GM19099 (cell line): ENCODE results near the gene ALOX5AP.

Experiments
- POLR2A ChIP-seq: IDR thresholded peaks from 3 replicates; pipeline ENCODE4 v1.6.1; 2011; ENCODE audit warnings: low read depth; ENCODE audit not compliant: insufficient read length; ENCODE audit errors: extremely low read depth

Gene ALOX5AP

GRCh38 chr13:30743319-30744055 lies 8.1 kb downstream of the ALOX5AP start:
- TF ChIP-seq POLR2A: no peak

DNA sequence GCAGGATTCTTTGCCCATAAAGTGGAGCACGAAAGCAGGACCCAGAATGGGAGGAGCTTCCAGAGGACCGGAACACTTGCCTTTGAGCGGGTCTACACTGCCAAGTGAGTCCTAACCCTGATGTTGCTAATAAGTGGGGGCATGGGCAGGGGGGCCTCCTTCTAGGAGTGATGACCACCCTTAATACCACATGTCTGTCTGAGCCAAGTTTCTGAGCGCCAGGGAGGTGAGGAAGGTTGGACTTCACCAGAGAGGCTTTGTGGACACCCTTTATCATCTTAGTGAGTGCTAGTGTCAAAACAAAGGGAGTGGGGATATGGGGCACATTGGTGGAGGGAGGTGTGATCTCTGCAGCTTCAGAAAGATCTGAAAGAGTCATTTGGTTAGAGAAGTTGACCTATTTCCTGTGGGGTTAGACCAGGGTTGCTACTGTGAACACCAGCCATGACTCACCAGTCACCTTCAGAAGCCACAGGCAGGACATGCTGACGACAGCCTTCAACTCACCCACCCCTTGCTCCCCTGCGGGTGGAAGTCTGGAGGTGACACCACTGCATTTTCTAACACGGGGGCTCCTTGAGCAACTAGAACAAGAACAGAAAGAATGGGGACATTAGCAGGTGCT lies 8.8 kb downstream of the ALOX5AP start:
- no peak for TF ChIP-seq POLR2A

- no peak for TF ChIP-seq POLR2A
Observed at GRCh38 chr13:30744681-30745077, 9.3 kb downstream of the ALOX5AP start.

DNA sequence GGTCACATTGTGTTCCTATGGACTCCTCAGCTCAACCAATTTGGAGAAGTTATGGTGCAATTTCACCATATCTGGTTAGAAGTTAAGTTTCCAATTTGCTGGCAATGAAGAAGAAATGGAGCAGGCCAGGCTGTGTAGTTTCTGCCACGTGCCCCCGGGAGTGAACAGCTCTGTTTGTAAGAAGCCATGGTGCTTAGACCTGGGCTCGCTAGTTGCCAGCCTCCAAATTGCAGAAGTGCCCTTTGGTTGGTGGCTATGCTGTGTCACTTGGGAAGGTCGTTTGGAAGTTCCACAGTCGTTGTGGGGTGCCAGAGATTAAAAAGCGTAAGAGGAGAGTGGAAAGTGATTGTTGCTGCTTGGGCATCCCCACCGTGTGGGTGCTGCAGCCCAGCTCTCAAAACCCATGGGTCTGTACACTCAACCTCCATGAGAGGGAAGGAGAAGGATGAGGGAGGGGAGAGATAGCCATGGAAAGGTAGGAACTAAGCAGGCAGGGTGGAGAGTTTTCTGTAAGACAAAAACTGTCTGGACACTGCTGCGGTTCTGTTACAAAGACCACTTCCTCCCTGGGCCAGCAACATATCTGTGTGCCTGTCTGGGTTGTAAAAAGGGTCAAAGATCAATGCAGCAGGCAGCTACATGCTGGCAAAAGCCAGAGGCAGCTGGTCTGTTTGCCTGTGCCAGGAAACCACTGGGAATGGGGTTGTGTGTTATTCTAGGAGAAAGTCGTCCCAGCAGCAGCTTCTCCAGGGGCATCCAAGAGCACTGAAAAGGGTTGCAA lies 10.8 kb downstream of the ALOX5AP start:
- TF ChIP-seq POLR2A: no peak

GRCh38 chr13:30746791-30747190 lies 11.4 kb downstream of the ALOX5AP start:
- TF ChIP-seq POLR2A: no peak

GRCh38 chr13:30748717-30749116 lies 13.4 kb downstream of the ALOX5AP start:
- TF ChIP-seq POLR2A: no peak

DNA sequence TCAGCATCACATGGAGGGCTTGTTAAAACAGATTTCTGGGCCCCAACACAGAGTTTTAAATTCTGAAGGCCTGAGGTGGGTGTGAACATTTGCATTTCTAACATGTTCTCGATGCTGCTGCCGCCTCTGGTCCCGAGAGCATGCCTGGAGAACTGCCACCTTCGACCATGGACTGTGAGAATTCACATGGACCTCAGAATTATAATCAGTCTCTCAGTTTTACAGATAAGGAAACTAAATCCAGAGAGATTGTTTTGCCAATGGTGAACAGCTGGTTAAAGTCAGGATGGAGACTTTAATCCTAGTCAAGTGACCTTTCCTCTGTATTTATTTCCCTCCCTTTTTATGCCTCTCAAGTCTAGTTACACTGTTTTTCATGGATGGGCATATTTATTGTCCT lies 14.7 kb downstream of the ALOX5AP start:
- no peak for TF ChIP-seq POLR2A

- TF ChIP-seq POLR2A: no peak
Observed at GRCh38 chr13:30751183-30751933, 16.0 kb downstream of the ALOX5AP start.

DNA sequence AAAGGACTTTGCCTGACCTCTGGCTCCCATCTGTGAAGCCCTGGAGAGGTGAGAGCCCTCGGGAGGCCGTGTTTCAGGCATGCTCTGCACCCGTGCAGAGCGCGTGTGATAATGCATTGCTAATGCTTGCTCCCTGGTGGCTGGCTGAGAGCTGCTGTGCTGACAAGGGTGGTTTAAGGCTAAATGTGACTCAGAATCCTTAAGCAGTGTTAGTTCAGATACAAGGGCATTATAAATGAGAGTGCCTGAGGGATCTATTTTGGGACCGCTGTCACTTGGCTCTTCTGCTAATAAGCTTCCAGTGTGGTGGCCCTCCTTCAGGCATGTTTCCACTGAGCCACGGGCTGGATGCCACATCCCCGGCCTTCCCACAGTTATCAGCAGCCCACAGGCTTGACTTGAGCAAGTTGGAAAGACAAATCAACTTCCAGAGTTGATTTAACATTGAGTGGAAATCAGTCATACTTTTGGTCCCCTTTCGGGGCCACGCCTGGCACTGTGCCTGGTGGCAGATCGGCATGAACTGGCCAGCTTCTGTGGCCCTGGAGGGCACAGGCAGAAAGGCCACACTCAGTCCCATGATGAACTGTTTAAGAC lies 17.0 kb downstream of the ALOX5AP start:
- TF ChIP-seq POLR2A: no peak

DNA sequence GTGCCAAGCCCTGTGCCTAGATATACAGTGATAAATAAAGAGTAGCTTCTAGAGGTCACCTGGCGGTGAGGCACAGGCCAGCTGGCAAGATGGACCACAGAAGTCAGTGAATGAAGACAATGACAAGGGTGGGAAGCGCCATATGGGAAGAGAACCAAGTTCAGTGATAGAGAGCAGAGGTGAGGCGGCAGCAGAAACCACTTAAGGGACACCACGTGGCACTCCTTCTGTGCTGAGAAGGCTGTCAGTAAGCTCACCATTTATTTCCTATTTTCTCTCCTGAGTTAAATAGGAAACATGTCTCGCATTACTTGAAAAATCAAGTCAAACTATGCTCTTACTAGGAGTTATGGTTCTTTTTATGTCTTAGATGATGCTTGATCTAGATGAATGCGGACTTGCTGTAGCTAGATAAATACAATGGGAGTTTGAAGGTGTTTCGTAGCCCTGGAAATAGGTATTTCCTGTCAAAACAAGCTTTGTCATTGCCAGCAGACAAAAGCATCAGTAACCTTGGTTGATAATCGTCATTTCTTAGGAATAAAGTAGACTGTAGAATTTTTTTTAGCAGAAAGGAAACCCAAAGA lies 17.8 kb downstream of the ALOX5AP start:
- no peak for TF ChIP-seq POLR2A

GRCh38 chr13:30755678-30756077 lies 20.3 kb downstream of the ALOX5AP start:
- TF ChIP-seq POLR2A: no peak

- TF ChIP-seq POLR2A: no peak
Observed at GRCh38 chr13:30757026-30757742, 21.8 kb downstream of the ALOX5AP start.

DNA sequence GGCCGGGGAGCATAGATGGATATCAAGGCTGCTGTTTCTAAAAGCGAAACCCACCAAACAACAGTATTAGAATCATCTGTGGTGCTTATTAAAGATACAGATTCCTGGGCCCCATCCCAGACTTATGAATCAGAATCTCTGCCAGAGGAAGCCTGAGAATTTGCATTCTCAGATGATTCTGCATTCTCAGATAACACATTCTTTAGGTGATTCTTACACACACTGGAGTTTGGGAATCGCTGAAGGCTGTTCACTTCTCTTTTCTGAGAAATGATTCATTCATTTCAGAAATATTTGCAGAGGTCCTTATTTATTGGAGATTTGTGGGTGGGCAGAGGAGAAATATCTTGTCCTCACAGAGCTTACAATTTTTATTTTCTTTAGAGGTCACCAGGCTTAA lies 24.4 kb downstream of the ALOX5AP start:
- no peak for TF ChIP-seq POLR2A

GRCh38 chr13:30762643-30763042 lies 27.3 kb downstream of the ALOX5AP start:
- TF ChIP-seq POLR2A: no peak
